ENCODE data around the gene AURKA. TPM values are rescaled to one million over a fixed set of nuclear protein-coding genes. Genes with fewer than 3 reads are reported as not detected.
"Not testable (repeated sequence)": the region's sequence is repeated elsewhere in the genome, so short reads cannot be mapped to it uniquely, and the experiment has no call there.

The AURKA gene
- total RNA-seq, 2 donors from 2014 or later: 0.41 TPM; not detected in 1

GRCh38 chr20:56412473-56412790 lies 20.4 kb upstream of the AURKA start:
- no peaks in the 10 kb centered on the region for H3K9me3 ChIP-seq
- no peaks in the 10 kb centered on the region for H3K27me3 ChIP-seq (replicated peaks; ENCODE audit: insufficient read depth)
- DNase-seq (ENCODE audit: low spot score): no peak
- no peak for ATAC-seq (ENCODE audit: insufficient number of reproducible peaks, low FRiP score, low read depth)
- H3K4me1 ChIP-seq (ENCODE audit: control insufficient read depth in 1 of 2, low read depth in 2 of 2): no peaks in the 10 kb centered on the region
- H3K36me3 ChIP-seq: peaks cover 2% of the 10 kb centered on the region
- H3K27ac ChIP-seq: peak overlapping the region in 1 of 2 donors; percentile 40
- H3K4me3 ChIP-seq: peak overlapping the region; percentile 37
- TF ChIP-seq, protein P1, sequence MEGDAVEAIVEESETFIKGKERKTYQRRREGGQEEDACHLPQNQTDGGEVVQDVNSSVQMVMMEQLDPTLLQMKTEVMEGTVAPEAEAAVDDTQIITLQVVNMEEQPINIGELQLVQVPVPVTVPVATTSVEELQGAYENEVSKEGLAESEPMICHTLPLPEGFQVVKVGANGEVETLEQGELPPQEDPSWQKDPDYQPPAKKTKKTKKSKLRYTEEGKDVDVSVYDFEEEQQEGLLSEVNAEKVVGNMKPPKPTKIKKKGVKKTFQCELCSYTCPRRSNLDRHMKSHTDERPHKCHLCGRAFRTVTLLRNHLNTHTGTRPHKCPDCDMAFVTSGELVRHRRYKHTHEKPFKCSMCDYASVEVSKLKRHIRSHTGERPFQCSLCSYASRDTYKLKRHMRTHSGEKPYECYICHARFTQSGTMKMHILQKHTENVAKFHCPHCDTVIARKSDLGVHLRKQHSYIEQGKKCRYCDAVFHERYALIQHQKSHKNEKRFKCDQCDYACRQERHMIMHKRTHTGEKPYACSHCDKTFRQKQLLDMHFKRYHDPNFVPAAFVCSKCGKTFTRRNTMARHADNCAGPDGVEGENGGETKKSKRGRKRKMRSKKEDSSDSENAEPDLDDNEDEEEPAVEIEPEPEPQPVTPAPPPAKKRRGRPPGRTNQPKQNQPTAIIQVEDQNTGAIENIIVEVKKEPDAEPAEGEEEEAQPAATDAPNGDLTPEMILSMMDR (IDR thresholded peaks at IDR 0.05): no peak

DNA sequence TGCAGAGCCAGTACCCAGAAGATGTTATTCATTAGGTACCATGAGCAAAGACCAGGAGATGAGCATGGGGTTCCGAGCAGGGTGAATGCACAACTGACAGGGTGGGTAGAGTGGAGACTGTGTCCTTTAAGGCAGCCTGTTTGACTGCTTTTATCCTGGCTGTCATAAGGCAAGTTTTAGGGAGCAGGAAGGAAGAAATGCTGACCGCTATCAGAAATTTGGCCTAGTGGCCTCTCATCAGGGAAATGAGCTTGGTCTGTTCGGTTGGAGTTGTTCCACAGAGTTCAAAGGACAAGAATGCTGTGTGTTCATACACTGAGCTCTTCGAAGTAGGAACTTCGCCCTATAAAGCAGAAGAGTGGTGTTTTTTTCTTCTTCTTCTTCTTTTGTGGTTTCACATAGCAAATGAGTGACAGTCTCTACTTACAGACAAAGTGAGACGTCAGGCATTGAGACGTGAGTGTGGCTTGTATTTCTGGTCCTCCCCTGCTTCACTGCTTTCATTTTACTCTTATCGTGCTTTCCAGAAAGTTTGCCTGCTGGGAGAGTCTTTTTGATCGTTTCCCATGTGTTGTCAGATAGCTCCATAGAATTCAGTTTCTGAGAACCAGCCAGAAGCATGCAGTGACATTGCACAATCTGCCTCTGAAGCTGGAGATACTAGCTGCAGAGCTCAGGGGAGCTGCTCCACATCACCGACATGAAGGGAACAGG lies 19.9 kb upstream of the AURKA start, which contains the start of gene CASS4:
Gene CASS4, plus strand, starts transcription at position 502 of the 714 bp plus-strand sequence. Its CDS starts 199 bp downstream, at position 701.
- ATAC-seq (ENCODE audit: insufficient number of reproducible peaks, low FRiP score, low read depth): peak; percentile 43
- TF ChIP-seq, protein P1 (IDR thresholded peaks at IDR 0.05): no peak
- no peak for DNase-seq (ENCODE audit: low spot score)
- peak within 1 kb of the TSS; percentile 37 for H3K4me3 ChIP-seq
- peaks cover 7% of the 10 kb centered on the region for H3K36me3 ChIP-seq
- no peaks in the 10 kb centered on the region for H3K9me3 ChIP-seq
- H3K4me1 ChIP-seq (ENCODE audit: control insufficient read depth in 1 of 2, low read depth in 2 of 2): no peaks in the 10 kb centered on the region
- no peaks in the 10 kb centered on the region for H3K27me3 ChIP-seq (replicated peaks; ENCODE audit: insufficient read depth)
- peak within 1 kb of the TSS in 1 of 2 donors; percentile 40 for H3K27ac ChIP-seq

GRCh38 chr20:56411287-56411686 lies 19.3 kb upstream of the AURKA start:
- not testable (repeated sequence) for H3K9me3 ChIP-seq; H3K27ac ChIP-seq; H3K27me3 ChIP-seq (replicated peaks; ENCODE audit: insufficient read depth); ATAC-seq (ENCODE audit: insufficient number of reproducible peaks, low FRiP score, low read depth); H3K4me1 ChIP-seq (ENCODE audit: control insufficient read depth in 1 of 2, low read depth in 2 of 2); DNase-seq (ENCODE audit: low spot score); H3K4me3 ChIP-seq
- peaks cover 11% of the 10 kb centered on the region for H3K36me3 ChIP-seq

DNA sequence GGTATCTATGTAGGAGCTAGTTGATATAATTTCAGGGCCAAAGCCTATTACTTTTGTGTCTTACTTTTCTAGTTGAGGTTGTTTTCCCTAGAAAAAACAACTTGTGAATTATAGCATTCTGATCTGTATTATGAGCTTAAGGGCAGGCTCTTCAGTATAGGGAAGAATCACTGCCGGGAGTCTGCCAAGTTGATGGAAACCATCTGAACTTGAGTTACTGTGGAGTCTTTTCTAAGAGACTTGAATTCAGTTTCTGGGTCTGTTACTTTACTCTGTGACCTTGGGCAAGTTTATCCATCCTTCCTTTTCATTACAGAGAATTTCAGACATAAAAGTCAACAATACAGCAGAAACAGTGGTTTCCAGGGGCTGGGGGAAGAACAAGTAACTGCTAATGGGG lies 17.9 kb upstream of the AURKA start:
- DNase-seq (ENCODE audit: low spot score) (no peak), ATAC-seq (ENCODE audit: insufficient number of reproducible peaks, low FRiP score, low read depth) (no peak)
- no peaks in the 10 kb centered on the region for H3K27me3 ChIP-seq (replicated peaks; ENCODE audit: insufficient read depth)
- H3K4me3 ChIP-seq: no peak overlapping the region
- no peak overlapping the region for H3K27ac ChIP-seq
- H3K36me3 ChIP-seq: peaks cover 13% of the 10 kb centered on the region
- H3K9me3 ChIP-seq: no peaks in the 10 kb centered on the region
- TF ChIP-seq, protein P1 (IDR thresholded peaks at IDR 0.05): no peak
- H3K4me1 ChIP-seq (ENCODE audit: control insufficient read depth in 1 of 2, low read depth in 2 of 2): no peaks in the 10 kb centered on the region

DNA sequence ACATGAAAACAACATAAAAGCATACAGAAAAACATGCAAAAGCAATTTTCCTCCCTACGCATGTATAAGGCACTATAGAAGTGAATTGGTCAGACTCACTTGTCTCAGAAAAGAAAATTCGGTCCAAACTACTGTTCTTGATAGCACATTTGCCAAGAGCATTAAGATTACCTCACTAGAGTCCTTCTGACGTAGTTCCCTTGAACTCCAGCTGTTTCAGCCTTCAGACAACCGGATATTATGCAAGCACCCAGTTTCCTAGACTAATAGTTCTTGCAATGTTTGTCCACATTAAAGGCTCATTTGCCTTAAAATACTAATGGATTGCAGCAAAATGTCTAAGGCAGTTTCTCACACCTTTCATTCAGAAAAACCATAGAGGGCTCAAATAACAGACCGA lies 17.5 kb upstream of the AURKA start:
- no peaks in the 10 kb centered on the region for H3K4me1 ChIP-seq (ENCODE audit: control insufficient read depth in 1 of 2, low read depth in 2 of 2)
- ATAC-seq (ENCODE audit: insufficient number of reproducible peaks, low FRiP score, low read depth): no peak
- H3K27ac ChIP-seq: no peak overlapping the region
- no peaks in the 10 kb centered on the region for H3K9me3 ChIP-seq
- TF ChIP-seq, protein P1 (IDR thresholded peaks at IDR 0.05): no peak
- H3K4me3 ChIP-seq: no peak overlapping the region
- no peaks in the 10 kb centered on the region for H3K27me3 ChIP-seq (replicated peaks; ENCODE audit: insufficient read depth)
- peaks cover 15% of the 10 kb centered on the region for H3K36me3 ChIP-seq
- DNase-seq (ENCODE audit: low spot score): no peak

DNA sequence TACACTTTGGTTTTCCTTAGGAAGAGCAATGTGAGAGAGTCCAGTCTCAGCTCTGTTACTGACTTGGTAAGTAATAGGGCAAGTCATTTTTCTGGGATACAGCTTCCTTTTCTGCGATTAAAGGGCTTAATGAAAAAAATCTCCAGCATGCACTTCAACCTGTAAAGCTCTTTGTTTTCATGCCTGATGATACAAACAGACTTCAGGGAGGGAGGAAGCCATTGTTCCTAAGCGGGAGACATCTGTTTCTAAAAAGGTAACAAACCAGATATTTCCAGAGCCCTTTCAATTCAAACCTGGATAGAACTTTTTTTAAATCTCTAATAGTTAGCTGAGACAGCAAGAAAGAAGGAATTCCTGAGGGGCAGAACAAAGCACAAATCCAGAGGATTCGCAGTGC lies 14.9 kb upstream of the AURKA start:
- H3K27ac ChIP-seq: no peak overlapping the region
- peaks cover 27% of the 10 kb centered on the region for H3K36me3 ChIP-seq
- no peaks in the 10 kb centered on the region for H3K4me1 ChIP-seq (ENCODE audit: control insufficient read depth in 1 of 2, low read depth in 2 of 2)
- TF ChIP-seq, protein P1 (IDR thresholded peaks at IDR 0.05): no peak
- no peak overlapping the region for H3K4me3 ChIP-seq
- H3K27me3 ChIP-seq (replicated peaks; ENCODE audit: insufficient read depth): no peaks in the 10 kb centered on the region
- no peak for ATAC-seq (ENCODE audit: insufficient number of reproducible peaks, low FRiP score, low read depth)
- H3K9me3 ChIP-seq: no peaks in the 10 kb centered on the region
- DNase-seq (ENCODE audit: low spot score): no peak

GRCh38 chr20:56405356-56405755 lies 13.3 kb upstream of the AURKA start:
- peaks cover 36% of the 10 kb centered on the region for H3K36me3 ChIP-seq
- ATAC-seq (ENCODE audit: insufficient number of reproducible peaks, low FRiP score, low read depth); H3K27ac ChIP-seq; H3K9me3 ChIP-seq; H3K27me3 ChIP-seq (replicated peaks; ENCODE audit: insufficient read depth); H3K4me3 ChIP-seq; H3K4me1 ChIP-seq (ENCODE audit: control insufficient read depth in 1 of 2, low read depth in 2 of 2); DNase-seq (ENCODE audit: low spot score): not testable (repeated sequence)
